Pons (tissue), 1 donor: ENCODE data around the gene ERP27.

Source experiments
- DNase-seq: peaks from one replicate; pipeline ENCODE4 v3.0.0-alpha.2; 2016; ENCODE audit warnings: low spot score

ERP27 gene

DNA sequence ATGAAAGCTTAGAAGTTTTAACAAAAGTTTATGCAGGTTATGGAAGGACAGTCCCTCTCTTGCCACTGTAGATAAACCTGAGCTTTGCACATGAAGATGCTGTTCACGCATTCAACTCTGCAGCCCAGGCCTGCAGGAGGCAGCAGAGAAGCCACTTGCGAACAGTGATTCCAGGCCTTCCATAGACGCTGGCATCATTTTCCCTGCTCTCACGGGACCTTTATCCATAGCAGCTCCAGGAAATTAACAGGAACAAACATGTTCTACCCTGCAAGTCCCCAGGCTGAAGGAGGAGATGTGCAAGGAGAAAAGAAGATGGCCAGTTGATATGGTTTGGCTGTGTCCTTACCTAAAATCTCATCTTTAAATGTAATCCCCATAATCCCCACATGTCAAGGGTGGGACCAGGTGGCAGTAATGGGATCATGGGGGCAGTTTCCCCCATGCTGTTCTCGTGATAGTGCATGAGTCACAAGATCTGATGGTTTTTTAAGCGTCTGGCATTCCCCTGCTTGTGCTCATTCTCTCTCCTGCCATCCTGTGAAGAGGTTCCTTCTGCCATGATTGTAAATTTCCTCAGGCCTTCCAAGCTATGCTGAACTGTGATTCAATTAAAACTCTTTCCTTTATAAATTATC is 2.0 kb downstream of the ERP27 start:
- no peak for DNase-seq

DNA sequence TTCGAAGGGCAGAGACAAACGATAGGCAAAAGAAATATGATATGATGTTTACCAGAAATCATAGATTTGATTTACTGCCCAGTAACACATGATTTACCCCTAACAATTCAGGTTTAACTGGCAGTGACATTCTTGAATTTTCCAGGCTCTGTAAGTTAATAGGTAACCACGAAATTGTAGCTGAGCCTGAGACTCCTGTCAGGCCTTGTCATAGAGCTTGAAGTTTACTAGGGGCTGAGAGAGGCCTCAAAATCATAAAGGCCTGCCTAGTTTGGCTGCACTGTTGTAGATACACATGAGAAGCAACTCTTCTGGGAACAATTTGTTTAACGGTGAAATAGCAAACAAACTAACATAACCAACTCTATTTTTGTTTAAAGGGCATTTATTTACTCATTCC is 3.3 kb downstream of the ERP27 start:
- DNase-seq: no peak

DNA sequence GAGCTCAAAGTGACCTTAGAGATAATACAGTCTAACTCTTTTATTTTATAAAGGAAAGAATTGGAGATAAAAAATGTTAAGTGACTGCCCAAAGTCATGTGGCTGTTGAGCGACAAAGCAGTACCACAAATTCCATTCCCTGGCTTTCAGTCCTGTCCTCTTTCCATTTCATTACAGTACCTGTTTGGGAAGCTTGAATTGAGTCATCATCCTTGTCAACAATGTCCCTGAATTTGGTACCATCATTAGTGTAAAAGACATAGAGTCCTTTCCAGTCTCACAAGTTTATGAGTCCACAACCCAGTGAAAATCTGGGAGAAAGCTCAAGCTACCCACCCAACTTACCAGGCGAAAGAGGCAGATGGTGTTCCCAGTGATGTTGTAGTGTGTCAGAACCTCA is 3.8 kb downstream of the ERP27 start:
- no peak for DNase-seq

DNA sequence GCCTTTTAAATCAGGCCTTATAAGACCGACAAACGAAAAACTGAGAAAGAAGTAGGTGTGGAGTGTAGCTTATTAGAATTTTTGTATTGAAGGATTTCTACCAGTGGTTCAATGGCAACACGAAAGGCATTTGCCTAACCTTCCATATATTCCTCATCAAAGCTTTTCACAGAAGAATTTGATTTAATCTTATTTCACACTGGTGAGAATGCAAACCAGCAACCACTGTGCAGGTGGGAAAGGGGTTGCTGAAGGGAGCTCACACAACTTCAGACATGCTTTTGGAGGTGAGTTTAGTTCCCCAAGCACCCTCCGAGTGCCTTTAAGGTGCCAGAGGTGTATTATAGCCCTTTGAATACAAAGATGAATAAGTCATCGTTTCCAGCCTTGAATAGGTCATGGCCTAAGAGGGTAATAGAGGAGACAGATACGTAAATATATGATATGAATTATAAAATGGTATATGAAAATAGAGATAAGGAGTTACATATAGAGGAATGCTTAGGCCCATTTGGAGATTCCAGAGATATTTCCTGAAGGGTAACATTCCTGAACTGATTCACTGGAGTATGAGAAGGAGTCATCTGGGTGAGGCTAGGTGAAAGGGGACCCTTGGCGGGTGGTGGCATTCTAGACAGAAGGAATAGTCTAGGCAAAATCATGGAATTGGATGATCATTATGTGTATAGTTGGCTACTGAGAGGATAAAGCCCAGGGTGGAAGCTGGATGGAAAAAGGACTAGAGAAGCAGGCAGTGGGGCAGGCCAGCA is 6.4 kb downstream of the ERP27 start:
- no peak for DNase-seq

DNA sequence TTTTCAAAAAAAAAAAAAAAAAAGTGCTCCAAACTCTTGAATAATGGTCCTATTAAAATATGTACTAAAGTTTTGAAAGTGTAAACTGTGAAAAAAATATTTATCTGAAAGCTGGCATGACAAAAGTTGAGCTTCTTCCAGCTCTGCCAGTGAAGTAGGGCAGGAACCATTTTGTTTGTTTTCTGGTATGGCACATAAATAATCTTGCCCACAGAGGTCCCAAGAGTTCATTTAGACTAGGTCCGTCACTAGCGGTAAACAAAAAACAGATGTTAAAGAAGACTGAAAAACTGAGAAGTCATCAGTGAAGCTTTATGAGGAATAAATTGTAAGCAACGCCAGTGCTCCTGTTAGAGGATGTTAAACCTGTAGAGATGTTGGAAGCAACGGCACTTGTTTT is 7.0 kb downstream of the ERP27 start:
- DNase-seq: no peak

DNA sequence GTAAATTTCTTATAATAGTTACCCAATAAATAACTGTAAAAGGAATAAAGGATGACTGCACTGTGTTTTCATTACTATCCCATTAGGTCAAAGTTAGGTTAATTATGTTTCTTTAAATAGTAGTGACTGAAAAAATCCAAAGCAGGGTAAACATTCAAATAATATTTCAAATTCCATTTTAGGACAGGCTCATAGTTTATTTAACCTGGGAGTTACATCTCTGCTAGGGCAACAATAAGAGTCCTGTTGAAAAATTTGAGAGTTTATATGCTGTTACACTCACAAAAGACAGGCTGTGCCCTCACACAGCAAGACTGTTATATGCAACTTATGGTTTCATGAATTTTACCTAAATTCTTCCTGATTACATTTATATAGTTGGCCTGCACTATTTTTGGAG is 8.0 kb downstream of the ERP27 start:
- DNase-seq: no peak

DNA sequence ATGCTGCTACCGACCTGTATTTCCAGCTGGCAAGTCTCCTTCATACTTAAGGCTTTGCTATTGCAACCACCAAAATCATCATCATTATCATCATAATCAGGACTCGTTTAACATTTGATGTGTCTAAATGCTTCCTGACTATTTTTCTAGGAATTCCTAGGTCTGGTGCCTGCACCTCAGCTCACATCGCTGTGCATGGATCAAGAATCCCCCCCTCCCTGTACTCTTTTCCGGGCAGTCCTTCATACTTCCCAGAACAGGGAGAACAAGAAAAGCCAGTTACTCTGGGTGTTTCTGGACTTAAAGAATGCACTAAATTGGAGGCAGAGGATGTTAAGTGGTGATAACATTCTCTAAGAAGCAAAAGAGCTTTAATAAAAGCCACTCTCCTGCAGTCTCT is 9.4 kb downstream of the ERP27 start:
- DNase-seq: no peak

DNA sequence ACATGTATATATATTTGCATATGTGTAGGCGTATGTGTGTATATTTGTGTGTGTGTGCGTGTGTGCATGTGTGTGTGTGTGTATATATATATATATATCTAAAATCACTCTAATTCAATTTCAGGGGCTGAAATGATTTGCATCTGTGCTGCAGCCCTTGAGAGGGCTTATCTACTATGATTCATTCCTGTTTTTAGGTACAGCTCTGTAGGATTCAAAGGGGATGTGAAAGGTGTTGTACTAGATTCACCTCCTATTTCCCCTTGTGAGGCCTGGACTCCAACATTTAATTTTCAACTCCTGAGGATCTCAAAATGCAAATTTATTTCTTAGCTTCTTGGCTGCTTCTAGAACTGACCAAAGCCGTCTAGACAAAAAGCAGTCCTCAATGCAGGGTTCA is 11.1 kb downstream of the ERP27 start:
- no peak for DNase-seq

DNA sequence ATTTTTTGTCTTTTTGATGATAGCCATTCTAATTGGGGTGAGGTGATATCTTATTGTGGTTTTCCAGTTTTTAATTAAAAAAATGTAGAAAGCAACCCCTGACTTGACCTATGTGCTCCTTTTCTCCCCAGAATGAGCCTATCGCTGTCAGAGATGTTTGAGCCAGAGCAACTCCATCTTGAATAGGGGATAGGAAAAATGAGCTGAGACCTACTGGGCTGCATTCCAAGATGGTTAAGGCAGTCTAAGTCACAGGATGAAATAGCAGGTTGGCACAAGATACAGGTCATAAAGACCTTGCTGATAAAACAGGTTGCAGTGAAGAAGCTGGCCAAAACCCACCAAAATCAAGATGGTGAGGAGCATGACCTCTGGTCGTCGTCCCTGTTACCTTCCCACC is 13.8 kb downstream of the ERP27 start:
- no peak for DNase-seq

DNA sequence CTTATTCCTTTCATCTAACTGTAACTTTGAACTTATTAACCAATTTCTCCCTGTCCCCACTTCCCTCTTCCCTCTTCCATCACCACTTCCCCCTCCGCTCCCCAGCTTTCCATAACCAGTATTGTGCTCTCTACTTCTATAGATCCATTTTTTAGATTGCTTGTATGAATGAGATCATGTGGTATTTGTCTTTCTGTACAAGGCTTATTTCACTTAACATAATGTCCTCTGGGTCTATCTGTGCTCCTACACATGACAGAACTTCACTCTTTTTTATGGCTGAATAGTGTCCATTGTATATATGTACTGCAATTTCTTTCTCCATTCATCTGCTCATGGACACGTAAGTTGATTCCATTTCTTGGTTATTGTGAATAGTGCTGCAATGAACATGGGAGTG is 14.4 kb downstream of the ERP27 start:
- no peak for DNase-seq

DNA sequence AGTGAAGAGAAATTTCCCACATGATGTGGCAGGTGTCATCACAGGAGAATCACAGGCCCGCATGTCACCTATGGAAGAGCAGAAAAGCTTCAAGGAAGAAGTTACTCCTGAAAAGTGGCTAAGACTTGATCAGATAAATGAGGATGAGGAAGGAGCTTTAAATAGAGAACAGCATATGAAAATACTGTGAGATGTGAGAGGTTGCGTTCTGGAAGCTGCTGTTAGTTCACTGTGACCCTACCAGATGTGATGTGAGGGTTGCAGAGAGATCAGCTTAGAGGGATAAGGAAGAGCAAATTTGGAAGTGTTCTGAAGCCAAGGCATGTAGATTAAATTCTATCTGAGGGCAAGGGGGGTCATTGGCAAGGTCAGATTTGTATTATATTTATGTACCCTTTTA is 17.1 kb downstream of the ERP27 start:
- no peak for DNase-seq

DNA sequence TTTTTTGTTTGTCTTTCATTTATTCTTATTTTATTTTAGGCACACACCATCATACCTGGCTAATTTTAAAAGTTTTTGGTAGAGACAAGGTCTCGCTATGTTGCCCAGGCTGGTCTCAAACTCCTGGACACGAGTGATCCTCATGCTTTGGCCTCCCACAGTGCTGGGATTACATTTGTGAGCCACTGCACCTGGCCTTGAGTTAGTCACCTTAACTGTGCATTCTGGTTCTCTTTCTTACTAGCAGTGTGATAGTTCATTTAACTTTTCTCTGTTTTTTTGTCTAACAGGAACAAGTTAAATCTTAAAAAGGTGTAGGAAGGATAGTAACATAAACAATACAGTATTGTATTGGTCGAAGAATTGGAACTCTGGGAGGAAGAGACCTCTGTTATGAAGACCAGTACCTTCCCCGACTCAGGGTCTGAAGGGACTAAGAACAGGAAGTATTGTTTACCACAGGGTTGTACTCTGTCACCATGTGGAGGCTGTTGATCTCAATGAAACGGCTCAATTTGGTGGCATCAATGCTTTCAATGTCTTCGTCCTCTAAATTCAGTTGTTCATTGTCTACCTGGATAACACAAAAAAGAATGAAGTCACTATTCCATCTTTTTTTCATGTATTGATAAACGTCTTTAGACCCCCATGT is 17.7 kb downstream of the ERP27 start:
- DNase-seq: no peak

DNA sequence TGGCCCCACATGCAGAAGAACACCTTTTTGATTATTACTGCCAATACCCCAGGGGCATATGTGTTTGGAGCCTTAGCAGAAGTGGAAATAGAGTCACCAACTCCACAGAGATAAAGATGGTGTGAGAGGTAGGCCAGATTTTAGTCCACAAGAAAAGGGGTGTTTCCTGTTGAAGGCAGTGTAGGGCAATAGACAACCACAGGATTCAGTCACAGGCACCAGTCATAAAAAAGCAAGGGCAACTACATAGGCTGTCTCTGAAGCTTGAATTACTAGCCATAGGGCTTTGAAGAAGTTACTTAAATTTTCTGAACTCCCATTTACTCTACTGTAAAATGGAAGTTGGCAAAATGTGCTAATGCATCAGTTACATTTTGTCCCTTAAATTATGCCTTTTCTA is 18.9 kb downstream of the ERP27 start:
- no peak for DNase-seq

DNA sequence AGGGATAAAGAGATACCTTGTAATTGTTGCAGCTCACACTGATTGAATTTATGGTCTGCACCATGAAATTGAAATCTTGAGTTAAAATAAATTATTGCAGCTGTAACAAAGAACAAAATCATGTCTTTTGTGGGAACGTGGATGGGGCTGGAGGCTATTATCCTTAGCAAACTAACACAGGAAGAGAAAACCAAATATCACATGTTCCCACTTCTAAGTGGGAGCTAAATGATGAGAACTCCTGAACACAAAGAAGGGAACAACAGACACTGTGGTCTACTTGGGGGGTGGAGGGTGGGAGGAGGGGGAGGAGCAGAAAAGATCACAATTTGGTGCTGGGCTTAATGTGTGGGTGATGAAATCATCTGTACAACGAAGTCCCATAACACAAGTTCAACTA is 22.6 kb downstream of the ERP27 start:
- no peak for DNase-seq

DNA sequence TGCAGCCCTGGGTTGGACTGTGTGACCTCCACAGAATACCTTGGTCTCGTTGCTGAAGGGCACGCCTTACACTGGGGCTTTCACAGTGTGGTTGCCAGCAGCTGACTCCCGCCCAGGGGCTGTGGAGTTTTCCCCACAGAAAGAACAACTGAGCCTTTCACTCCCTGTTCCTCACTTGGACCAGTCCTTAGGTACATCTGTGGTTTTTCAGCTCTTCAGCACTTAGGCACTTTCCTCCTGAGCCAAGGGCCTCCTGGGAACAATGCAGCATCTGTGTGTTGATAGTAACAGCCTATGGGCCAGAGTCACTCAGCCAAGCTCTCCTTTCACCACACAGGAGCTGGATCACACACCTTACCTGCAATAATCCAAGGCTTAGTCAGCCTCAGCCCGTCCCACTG is 25.0 kb downstream of the ERP27 start:
- DNase-seq: no peak

DNA sequence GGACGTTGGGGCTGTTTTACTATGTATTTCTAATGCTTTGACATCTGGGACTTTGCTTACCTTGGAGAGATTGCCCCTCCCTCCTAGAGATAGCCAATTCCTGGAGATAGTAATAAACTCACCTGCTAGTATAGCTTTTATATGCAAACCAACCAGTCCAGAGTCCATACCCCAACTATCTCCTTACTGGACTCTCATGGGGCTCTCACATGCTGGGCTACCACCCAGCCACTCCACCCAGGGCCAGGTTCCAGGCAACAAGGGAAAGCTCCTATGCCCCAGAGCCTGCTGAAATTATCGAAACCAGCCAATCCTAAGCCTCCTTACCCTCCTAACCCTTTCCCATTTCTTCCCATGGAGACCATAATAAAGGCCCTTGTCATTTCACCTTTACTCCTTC is 27.2 kb downstream of the ERP27 start:
- no peak for DNase-seq

DNA sequence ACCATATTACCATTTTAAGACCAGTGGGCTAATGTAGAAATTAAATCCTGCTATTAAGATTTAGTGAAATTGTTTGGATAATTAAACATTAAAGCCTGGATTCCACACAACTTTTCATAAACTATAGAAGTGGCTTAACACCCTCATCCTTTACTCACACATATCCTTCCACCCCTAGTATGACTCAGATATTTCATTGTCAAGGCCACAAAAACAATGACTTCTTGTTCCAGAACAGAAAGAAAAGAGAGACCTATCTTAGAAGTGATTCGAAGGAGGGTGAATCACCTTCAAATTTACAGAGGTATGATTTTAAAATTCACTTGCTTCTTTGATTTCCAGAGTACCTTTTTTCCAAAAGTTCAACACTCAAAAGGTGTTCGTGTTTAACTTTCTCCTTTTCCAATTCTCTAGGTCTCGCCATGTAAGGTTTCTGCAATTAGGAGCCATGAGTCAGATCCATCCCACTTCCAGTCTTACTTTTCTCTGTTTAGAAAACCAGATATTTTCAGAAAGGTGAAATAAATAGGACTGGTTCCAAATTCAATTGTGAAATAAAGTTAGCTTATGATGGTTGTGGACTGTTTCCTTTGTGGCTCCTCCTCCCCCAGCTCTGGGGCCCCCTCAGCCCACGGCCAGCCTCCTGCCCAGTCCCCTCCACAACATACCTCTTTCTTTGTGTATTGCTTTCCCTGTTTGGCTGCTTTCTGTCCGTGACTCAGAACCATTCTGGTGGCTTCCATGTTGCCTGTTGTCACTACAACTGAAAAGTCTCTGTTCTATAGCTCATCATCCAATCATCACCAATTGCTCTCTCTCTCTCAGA is 28.0 kb downstream of the ERP27 start:
- no peak for DNase-seq

DNA sequence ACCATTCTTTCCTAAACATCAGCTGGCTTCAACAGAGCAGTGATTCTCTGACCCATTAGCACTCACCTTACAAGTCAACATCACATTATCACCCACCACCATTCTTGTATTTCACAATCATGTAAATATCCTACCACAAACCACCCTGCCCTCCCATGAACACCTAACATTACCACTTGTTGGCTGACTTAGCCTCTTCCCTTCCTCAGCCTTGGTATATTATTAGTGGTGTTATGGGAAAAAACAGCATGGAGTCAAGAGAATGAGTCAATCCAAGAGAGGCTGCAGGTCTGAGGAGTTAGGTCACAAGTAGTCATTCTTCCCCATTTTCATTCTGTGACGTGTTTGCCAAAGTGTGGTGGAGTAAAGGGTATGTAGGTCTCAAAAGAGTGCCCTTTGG is 30.4 kb downstream of the ERP27 start:
- no peak for DNase-seq

DNA sequence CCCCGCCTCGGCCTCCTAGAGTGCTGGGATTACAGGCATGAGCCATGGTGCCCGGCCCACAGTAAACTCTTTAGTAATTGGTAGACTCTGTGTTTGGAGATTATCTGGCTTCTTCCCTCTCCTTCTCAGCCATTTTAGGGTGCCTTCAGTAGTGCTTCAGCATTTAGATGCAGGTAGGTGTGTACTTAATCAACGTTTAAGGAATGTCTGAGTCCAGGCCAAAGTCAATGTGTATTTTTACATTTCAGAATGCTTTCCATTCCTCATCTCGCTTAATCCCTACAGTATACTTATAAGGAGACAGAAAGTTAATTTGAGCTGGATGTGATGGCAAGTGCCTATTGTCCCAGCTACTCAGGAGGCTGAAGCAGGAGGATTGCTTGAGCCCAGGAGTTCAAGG is 32.2 kb downstream of the ERP27 start:
- DNase-seq: no peak

DNA sequence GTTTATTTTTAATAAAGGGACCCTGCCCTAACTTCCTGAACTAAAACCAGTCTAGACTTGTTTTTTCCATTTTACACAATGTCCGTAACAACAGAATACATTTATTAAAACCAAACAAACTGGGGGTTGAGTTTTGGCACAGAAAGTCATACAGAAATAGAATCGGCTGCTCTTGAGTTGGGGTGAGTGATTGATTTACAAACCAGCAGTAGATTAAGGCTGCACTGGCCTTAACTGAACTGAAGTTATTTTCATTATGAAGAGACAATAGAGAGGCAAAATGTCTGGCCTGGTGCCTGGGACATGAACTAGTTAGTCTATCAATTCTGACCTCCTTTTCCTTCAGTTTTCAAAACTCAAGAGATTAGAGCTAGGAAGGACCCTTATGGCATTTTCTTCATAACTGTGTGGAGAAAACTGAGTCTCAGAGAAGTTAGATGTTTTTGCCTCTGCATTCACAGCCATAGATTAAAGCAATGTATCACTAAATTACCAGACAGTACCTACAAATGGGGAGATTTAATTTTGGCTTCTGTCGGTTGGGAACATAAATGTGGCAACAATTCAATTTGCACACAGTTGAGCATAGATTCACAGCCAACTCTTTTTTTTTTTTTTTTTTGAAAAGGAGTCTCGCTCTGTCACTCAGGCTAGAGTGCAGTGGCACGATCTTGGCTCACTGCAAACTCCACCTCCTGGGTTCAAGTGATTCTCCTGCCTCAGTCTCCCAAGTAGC is 32.9 kb downstream of the ERP27 start:
- no peak for DNase-seq

DNA sequence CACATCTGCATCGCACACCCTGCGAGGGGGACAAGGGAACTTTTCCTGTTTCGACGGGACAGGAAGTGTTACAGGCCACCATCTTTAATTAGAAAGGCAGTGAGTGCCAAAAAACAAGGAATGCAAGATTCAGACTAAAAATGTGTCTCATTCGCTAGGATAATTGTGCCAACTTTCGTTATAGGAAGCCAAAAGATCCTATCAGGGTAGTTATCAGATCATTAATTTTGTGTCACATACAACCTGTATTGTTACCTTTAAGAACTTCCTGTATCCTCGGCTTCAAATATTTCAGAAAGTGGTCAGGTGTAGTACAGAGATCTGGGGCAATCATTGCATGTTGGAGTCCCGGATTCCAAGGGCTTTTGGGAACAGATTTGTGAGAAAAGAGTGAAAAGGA is 33.5 kb downstream of the ERP27 start:
- no peak for DNase-seq
